Adrenal gland (tissue), 5 donors: ENCODE data around the gene PDLIM3.

Experiments
- CTCF ChIP-seq, 6 experiments: fragments of 450-650 bp in 4 of 6; fragments of 200-600 bp in 2 of 6; sonication (generic) in 1 of 6; IDR thresholded peaks; 1 replicate in 5 of 6; 2 replicates in 1 of 6; pipeline versions ENCODE4 v1.5.1 to v1.8.0; 2016 to 2021; ENCODE audit warnings: antibody characterized with exemption in 6 of 6, mild to moderate bottlenecking in 2 of 6, moderate library complexity in 1 of 6
- POLR2A ChIP-seq, 2 donors: fragments of 450-650 bp; IDR thresholded peaks; one replicate each; pipeline ENCODE4 v1.6.1; 2017; ENCODE audit warnings: antibody characterized with exemption in 2 of 2, mild to moderate bottlenecking in 2 of 2, moderate library complexity in 1 of 2
- donor health status: DM: no; HTN: no; CAD: no.

DNA sequence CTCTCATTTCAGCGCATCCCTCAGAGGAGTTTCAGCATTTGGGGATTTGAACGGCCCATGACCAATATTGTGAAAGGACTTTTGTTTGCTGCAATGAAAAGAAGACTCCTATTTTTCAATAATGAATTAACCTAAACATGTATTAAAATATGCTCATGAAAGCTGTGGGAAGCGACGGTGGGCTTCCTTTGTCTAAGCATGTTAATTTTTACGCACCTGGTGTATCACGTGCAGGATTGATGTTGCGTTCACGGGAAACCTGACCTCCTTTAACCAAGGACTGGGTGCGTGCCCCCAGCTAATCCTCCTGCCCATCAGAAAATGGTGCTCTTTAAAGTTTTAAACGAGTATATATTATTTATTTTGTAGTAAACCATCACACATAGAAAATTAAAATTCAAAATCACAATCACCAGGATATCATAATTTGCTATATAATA is 63.2 kb downstream of the PDLIM3 start:
- TF ChIP-seq POLR2A (IDR thresholded peaks at IDR 0.05): no peak
- TF ChIP-seq CTCF (IDR thresholded peaks at IDR 0.05): no peak
